Vagina (tissue), 2 donors: Measurements from ENCODE around the gene CELF4. TPM values are rescaled to one million over a fixed set of nuclear protein-coding genes. Genes with fewer than 3 reads are reported as not detected.

ENCODE experiments used
- DNase-seq, 2 donors: peaks; one replicate each; pipeline ENCODE4 v3.0.0-alpha.2; 2017; ENCODE audit errors: extremely low spot score in 2 of 2
- H3K27ac ChIP-seq: fragments of 200-600 bp; sonication (generic); one replicate; pipeline ENCODE4 v1.5.1; 2019
- H3K27me3 ChIP-seq: fragments of 200-600 bp; sonication (generic); one replicate; pipeline ENCODE4 v1.5.1; 2019
- H3K36me3 ChIP-seq, 2 donors: fragments of 200-600 bp; sonication (generic); one replicate each; pipeline ENCODE4 v1.5.1; 2017 to 2019
- H3K4me1 ChIP-seq: fragments of 200-600 bp; sonication (generic); one replicate; pipeline ENCODE4 v1.5.1; 2019
- H3K4me3 ChIP-seq, 2 donors: fragments of 200-600 bp; sonication (generic); 1 replicate in 1 of 2; 2 replicates in 1 of 2; pipeline ENCODE4 v1.5.1; 2016 to 2019
- H3K9me3 ChIP-seq: fragments of 200-600 bp; sonication (generic); one replicate; pipeline ENCODE4 v1.5.1; 2019
- POLR2A ChIP-seq, 2 donors: fragments of 450-650 bp; IDR thresholded peaks; one replicate each; pipeline ENCODE4 v1.6.1; 2017; ENCODE audit warnings: antibody characterized with exemption in 2 of 2, mild to moderate bottlenecking in 2 of 2, moderate library complexity in 2 of 2
- POLR2AphosphoS5 ChIP-seq, 2 donors: sonication (generic); formaldehyde crosslinking; IDR thresholded peaks; one replicate each; pipeline ENCODE4 v1.9.0; 2017; ENCODE audit warnings: antibody characterized with exemption in 2 of 2, mild to moderate bottlenecking in 2 of 2, low read depth in 1 of 2; ENCODE audit not compliant: insufficient read depth in 1 of 2
- intact Hi-C: fragments of 100-400 bp; cut with DNase I; formaldehyde crosslinking; loops from one replicate; pipeline ENCODE4 v1.15.1; 2023
- total RNA-seq: library from RNA; depleted of rRNA; stranded (reverse); fragments of >200 nt; gene quantifications from one replicate; pipeline ENCODE4 v1.2.3, GENCODE V29; 2016
- TF ChIP-seq, protein P1 (sequence below), 3 experiments: fragments of 450-650 bp in 2 of 3; fragments of 200-600 bp in 1 of 3; sonication (generic) in 1 of 3; IDR thresholded peaks; one replicate each; pipeline ENCODE4 v1.5.1; 2017 to 2019; ENCODE audit warnings: antibody characterized with exemption in 3 of 3, mild to moderate bottlenecking in 2 of 3, moderate library complexity in 2 of 3

Gene CELF4
- total RNA-seq, 1 donor from 2014 or later, result 2.2 TPM

- TF ChIP-seq POLR2A (IDR thresholded peaks at IDR 0.05) (no peak), POLR2AphosphoS5 (IDR thresholded peaks at IDR 0.05; ENCODE audit: insufficient read depth in 1 of 2, low read depth in 1 of 2) (no peak)
- TF ChIP-seq, protein P1, sequence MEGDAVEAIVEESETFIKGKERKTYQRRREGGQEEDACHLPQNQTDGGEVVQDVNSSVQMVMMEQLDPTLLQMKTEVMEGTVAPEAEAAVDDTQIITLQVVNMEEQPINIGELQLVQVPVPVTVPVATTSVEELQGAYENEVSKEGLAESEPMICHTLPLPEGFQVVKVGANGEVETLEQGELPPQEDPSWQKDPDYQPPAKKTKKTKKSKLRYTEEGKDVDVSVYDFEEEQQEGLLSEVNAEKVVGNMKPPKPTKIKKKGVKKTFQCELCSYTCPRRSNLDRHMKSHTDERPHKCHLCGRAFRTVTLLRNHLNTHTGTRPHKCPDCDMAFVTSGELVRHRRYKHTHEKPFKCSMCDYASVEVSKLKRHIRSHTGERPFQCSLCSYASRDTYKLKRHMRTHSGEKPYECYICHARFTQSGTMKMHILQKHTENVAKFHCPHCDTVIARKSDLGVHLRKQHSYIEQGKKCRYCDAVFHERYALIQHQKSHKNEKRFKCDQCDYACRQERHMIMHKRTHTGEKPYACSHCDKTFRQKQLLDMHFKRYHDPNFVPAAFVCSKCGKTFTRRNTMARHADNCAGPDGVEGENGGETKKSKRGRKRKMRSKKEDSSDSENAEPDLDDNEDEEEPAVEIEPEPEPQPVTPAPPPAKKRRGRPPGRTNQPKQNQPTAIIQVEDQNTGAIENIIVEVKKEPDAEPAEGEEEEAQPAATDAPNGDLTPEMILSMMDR (IDR thresholded peaks at IDR 0.05), result no peak
- peaks cover 26% of the 10 kb centered on the region for H3K4me1 ChIP-seq
- H3K36me3 ChIP-seq, result no peaks in the 10 kb centered on the region
- H3K4me3 ChIP-seq, result no peak overlapping the region
- no peaks in the 10 kb centered on the region for H3K9me3 ChIP-seq
- intact Hi-C loops, result no loop called here
- no peak for DNase-seq
- peaks cover 14% of the 10 kb centered on the region for H3K27me3 ChIP-seq
- no peak overlapping the region for H3K27ac ChIP-seq
These were observed 2.4 kb upstream of the CELF4 start for GRCh38 chr18:37567994-37568359.

DNA sequence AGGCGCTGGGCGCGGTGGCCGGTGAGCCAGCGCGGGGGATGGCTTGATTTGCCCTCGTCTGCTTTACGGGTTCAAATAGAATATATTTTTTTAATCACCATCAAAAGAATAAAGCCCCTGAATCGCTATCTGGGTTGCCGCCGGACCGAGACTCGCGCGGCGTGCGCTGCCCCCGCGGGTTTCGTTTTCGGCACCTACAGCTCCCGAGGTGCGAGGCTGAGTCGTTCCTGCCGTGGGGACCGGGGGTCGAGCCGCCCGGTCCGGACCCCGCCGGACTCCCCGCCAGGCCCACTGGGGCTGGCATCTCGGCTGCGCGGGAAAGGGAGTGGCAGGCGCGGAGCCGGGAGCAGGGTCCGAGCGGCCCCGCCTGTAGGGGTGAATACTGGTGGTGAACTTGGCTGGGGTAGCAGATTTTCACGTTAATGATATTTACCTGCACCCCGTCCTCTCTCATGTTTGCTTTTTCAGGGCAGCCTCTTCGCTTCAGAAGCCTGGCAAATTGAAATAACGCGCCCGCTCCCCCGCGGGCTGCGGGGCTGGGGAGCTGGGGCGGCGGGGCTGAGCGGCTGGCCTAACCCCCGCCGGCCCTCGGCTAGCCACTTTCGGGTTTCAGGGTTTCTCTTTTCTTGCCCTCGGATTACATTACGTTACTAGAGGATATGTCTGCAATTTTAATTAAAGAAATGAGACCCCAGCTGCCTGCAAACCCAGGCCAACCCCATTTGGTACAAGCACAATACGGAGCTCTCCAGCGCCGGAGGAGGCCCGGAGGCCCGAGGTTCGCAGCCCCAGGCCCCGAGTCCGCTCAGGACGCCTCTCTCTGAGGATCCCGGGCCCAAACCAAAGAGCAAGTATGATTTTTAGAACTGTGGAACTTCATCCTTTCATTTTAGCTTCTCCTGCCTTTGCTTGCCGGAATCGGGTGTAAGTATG, 1.7 kb upstream of the CELF4 start:
- TF ChIP-seq POLR2A (IDR thresholded peaks at IDR 0.05) (no peak), POLR2AphosphoS5 (IDR thresholded peaks at IDR 0.05; ENCODE audit: insufficient read depth in 1 of 2, low read depth in 1 of 2) (no peak)
- Histone ChIP-seq H3K27me3 (peaks cover 14% of the 10 kb centered on the region), H3K9me3 (no peaks in the 10 kb centered on the region), H3K4me1 (peaks cover 26% of the 10 kb centered on the region), H3K4me3 (peak overlapping the region; percentile 47 to 54), H3K36me3 (no peaks in the 10 kb centered on the region), H3K27ac (no peak overlapping the region)
- DNase-seq, result no peak
- intact Hi-C loops, result no loop called here

DNA sequence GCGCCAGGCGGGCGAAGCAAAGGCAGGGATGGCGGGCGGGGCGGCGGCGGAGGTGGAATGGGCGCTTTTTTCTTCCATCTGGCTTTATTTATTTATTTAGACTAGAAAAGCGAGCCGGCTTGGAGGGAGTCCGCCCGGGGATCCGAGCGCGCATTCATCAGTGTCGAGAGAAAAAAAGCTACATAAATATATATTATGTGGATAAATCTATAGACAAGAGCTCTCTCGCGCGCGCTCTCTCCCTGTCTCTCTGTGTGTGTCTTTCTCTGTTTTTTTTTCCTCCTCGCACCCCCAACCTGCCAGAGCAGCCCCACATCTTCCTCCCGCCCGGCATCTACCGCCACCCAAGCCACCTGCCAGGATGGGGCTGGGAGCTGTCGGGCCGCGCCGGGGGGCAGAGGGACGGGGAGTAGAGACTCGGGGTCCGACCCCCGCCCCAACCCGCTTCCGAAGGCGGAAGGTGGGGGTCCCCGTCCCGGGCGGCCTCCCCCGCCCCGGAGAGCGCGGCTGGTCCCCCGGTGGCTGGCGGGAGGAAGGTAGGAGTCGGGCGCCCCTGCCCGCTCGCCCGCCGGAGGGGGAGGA, 972 bp upstream of the CELF4 start:
- TF ChIP-seq POLR2AphosphoS5 (IDR thresholded peaks at IDR 0.05; ENCODE audit: insufficient read depth in 1 of 2, low read depth in 1 of 2) (no peak), POLR2A (IDR thresholded peaks at IDR 0.05) (no peak)
- TF ChIP-seq, protein P1 (IDR thresholded peaks at IDR 0.05), result no peak
- peaks cover 14% of the 10 kb centered on the region for H3K27me3 ChIP-seq
- peaks cover 26% of the 10 kb centered on the region for H3K4me1 ChIP-seq
- H3K36me3 ChIP-seq, result no peaks in the 10 kb centered on the region
- DNase-seq, result no peak
- H3K9me3 ChIP-seq, result no peaks in the 10 kb centered on the region
- peak overlapping the region; percentile 47 to 54 for H3K4me3 ChIP-seq
- no peak overlapping the region for H3K27ac ChIP-seq
- intact Hi-C loops, result no loop called here

DNA sequence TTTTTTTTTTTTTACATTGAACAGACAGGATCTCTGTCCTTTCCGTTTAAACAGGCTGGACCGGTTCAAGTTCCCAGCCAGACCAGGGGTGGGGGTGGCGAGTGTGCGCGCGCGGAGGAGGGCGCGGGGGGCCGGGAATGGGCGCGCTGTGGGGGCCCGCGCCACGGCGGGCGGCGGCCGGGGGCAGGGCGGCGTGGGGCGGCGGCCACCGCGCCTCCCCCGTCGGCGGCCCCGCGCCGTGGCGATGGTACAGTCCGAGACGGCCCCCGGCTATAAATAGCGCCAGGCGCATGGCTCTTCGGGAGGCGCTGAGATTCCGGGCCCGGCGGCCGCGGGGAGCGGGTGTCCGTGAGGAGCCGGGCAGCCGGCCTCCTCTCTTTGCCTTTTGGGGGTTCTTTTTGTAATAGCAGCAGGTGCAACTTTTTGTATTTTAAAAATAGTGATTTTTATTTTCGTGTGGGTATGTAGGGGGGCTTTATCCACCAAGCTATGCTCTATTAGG, 430 bp upstream of the CELF4 start:
- H3K4me1 ChIP-seq, result peaks cover 26% of the 10 kb centered on the region
- H3K27ac ChIP-seq, result no peak overlapping the region
- no peaks in the 10 kb centered on the region for H3K36me3 ChIP-seq
- H3K27me3 ChIP-seq, result peaks cover 14% of the 10 kb centered on the region
- peak overlapping the region; percentile 47 to 54 for H3K4me3 ChIP-seq
- TF ChIP-seq POLR2A (IDR thresholded peaks at IDR 0.05), result no peak
- TF ChIP-seq POLR2AphosphoS5 (IDR thresholded peaks at IDR 0.05; ENCODE audit: insufficient read depth in 1 of 2, low read depth in 1 of 2), result no peak
- TF ChIP-seq, protein P1 (IDR thresholded peaks at IDR 0.05), result no peak
- intact Hi-C loops, result no loop called here
- H3K9me3 ChIP-seq, result no peaks in the 10 kb centered on the region
- no peak for DNase-seq

- TF ChIP-seq, protein P1 (IDR thresholded peaks at IDR 0.05), result no peak
- no peak for TF ChIP-seq POLR2AphosphoS5 (IDR thresholded peaks at IDR 0.05; ENCODE audit: insufficient read depth in 1 of 2, low read depth in 1 of 2)
- no peak for TF ChIP-seq POLR2A (IDR thresholded peaks at IDR 0.05)
- no peak for DNase-seq
- Histone ChIP-seq H3K9me3 (no peaks in the 10 kb centered on the region), H3K36me3 (no peaks in the 10 kb centered on the region), H3K4me3 (no peak overlapping the region), H3K27ac (no peak overlapping the region), H3K4me1 (peaks cover 26% of the 10 kb centered on the region), H3K27me3 (peaks cover 14% of the 10 kb centered on the region)
- intact Hi-C loops, result no loop called here
These were observed 892 bp downstream of the CELF4 start for GRCh38 chr18:37564711-37565100.
